DMS153 (cell line): ENCODE data around the gene ITGAE.
"Not testable (repeated sequence)": the region's sequence is repeated elsewhere in the genome, so short reads cannot be mapped to it uniquely, and the experiment has no call there.

Source experiments
- DNase-seq: peaks from one replicate; lab custom pipeline; 2025; lab: John Stamatoyannopoulos, UW

ITGAE gene

DNA sequence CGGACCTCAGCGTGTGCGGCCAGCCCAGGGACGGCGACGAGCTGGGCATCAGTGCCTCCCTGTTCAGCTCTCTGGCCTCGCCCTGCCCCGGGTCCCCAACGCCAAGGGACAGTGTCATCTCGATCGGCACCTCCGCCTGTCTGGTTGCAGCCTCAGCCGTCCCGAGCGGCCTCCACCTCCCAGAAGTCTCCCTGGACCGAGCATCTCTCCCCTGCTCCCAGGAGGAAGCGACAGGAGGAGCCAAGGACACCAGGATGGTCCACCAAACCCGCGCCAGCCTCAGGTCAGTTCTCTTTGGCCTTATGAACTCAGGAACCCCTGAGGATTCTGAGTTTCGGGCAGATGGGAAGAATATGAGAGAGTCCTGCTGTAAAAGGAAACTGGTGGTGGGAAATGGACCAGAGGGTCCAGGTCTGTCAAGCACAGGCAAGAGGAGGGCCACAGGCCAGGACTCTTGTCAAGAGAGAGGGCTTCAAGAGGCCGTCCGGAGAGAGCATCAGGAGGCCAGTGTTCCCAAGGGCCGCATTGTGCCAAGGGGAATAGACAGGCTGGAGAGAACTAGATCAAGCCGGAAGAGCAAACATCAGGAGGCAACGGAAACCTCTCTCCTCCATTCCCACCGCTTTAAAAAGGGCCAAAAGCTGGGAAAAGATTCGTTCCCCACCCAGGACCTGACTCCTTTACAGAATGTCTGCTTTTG is 76.5 kb downstream of the ITGAE start:
- DNase-seq = no peak

- peak; percentile 56 for DNase-seq
Observed at GRCh38 chr17:3723556-3724377, 77.2 kb downstream of the ITGAE start, which contains the start of gene HASPIN. Gene HASPIN (plus strand): TSS chr17:3723903. CDS start chr17:3723936, 33 bp downstream.

DNA sequence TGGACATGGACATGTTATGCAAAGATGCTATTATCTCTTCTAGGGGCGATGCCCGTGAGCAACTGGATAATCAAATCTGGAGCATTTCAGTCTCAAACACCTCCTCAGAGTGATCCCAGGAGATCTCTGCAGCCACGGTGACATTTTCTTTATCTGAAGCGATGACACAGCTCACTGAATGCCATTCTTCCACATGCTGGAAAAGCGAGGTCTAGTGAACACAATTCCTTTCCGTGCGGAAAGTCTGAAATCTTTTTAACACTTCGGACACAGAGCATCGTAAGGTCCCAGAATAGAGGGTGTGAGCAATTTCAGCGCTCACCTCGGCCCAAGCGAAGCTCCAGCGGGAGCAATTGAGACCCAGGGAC is 77.8 kb downstream of the ITGAE start:
- no peak for DNase-seq

GRCh38 chr17:3722716-3723115 is 78.3 kb downstream of the ITGAE start:
- no peak for DNase-seq

DNA sequence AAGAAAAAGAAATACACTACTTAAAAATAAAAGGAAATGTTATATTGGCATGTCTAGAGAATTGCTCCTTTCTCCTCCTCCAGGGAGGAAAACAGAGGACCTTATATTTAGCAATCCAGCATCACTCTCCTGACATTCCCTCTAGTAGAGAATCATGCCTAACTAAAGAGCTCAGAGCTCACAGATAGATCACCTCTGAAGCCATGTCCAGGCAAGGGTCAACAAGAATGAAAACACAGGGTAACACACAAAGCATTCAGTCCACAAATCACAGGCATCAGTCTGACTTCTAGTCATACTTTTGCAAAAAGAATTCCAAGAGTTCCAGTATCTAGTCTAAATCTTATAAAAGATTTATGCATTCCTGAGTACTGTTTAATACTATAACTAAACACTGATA is 81.7 kb downstream of the ITGAE start:
- DNase-seq = no peak

DNA sequence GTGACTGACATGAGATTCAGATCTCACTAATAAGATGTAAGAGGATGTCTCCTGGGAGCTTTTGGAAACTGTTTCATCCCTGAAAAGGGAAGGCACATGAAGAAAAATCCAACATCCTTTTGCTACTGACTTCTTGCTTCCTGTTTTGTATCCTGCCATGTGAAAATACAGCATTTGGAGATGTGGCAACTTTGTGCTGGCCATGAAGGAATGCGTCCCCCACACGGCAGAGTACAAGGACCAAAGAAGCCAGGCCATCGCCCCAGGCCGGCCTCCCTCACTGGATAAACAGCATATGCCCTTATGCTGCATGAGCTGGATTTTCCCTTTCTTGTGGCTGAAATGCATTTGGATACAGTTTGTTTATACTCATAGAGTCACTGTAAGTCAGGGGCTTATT is 82.8 kb downstream of the ITGAE start:
- no peak for DNase-seq

DNA sequence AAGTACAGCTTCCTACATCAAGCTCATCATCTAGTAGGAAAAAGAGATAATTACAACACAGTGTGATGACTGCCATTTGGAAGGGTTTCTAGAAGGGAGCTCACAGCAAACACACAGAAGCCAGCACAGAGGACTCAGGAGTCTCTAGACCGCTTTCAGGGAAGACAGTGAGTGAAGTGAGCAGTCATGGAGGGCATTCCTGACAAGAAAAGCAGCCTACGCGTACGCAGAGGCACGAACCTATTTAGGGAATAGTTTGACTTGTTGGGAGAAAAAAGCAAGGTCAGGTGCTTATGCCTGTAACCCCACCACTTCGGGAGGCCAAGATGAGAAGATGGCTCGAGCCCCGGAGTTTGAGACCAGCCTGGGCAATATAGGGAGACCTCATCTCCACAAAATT is 85.7 kb downstream of the ITGAE start:
- no peak for DNase-seq

- DNase-seq = no peak
Observed at GRCh38 chr17:3712811-3713463, 88.1 kb downstream of the ITGAE start.

- DNase-seq = no peak
Observed at GRCh38 chr17:3710951-3711383, 90.0 kb downstream of the ITGAE start.

DNA sequence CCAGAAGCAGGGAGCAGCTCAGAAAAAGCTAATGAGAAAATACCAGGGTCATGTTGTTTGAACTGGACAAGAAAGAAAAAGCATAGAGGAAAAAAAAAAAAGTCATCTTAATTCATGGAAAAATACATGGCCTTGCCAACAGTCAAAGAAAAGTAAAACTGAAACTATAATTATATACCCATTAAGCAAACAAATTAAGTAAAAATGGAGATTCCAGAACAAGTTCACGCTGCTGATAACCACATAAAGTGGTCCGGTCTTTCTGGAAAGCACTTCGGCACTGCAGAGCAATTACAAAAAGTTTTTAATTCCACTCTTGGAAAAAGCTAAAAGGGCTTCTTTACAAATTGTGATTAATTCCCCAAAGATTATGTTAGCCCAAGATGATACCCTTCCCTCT is 92.6 kb downstream of the ITGAE start:
- no peak for DNase-seq

- DNase-seq = not testable (repeated sequence)
Observed at GRCh38 chr17:3705718-3705984, 95.3 kb downstream of the ITGAE start.

GRCh38 chr17:3704931-3705717 is 95.9 kb downstream of the ITGAE start:
- no peak for DNase-seq

DNA sequence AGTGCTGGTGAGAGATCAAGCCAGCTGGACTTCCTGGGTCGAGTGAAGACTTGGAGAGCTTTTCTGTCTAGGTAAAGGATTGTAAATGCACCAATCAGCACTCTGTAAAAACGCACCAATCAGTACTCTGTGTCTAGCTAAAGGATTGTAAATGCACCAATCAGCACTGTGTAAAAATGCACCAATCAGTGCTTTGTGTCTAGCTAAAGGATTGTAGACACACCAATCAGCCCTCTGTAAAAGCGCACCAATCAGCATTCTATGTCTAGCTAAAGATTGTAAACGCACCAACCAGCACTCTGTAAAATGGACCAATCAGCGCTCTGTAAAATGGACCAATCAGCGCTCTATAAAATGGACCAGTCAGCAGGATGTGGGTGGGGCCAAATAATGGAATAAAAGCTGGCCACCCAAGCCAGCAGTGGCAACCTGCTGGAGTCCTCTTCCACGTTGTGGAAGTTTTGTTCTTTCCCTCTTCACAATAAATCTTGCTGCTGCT is 98.9 kb downstream of the ITGAE start:
- DNase-seq = not testable (repeated sequence)

DNA sequence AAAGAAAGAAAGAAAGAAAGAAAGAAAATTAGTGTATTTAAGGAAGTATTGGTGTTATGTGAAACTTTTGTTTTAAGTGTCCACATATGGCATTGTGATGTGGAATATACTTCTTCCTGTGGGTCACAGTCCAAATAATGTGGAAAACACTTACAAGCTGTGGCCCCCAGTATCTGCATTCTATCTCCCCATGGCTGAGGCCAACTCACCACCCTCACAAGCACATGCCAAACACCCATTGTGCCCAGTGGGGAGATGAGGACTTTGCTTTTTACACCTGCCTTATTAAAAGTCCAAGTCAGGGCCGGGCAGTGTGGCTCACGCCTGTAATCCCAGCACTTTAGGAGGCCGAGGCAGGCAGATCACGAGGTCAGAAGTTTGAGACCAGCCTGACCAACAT is 101.0 kb downstream of the ITGAE start:
- DNase-seq = no peak

DNA sequence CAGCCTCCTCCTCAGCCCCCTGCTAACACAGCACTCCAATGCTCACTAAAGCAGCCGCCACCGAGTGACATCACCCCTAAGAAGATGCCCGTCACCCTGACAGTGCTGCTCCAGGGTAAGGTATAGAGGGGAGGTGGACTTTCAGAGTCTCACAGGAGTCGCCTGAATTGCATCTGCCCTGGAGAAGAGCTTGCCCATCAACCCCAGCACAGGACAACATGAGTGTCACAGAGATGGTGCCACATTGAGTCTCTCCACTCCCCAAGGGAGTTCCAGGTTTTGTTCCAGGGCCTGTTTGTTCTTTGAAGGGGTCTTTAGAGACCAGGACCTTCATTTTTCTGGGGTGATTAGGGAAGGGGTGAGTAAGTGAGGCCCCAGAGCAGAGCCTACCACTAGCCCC is 102.8 kb downstream of the ITGAE start:
- DNase-seq = no peak

DNA sequence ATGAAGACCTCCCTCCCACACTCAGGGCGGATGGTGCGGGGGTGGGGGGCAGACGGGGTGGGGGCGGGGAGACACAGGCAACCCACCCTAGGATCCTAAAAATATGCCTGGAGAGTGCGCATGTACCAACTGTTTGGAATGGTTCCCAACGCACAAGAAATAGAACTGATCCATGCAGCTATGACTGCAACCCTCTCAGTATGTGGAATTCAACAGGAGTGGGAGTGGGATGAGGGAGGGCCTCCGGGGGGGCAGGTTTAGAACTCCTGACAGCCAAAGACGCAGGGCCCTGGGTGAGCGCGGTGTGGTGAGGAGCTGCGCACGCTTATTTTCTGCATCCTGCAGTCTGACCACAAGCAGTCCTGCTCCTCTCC is 103.9 kb downstream of the ITGAE start:
- no peak for DNase-seq

DNA sequence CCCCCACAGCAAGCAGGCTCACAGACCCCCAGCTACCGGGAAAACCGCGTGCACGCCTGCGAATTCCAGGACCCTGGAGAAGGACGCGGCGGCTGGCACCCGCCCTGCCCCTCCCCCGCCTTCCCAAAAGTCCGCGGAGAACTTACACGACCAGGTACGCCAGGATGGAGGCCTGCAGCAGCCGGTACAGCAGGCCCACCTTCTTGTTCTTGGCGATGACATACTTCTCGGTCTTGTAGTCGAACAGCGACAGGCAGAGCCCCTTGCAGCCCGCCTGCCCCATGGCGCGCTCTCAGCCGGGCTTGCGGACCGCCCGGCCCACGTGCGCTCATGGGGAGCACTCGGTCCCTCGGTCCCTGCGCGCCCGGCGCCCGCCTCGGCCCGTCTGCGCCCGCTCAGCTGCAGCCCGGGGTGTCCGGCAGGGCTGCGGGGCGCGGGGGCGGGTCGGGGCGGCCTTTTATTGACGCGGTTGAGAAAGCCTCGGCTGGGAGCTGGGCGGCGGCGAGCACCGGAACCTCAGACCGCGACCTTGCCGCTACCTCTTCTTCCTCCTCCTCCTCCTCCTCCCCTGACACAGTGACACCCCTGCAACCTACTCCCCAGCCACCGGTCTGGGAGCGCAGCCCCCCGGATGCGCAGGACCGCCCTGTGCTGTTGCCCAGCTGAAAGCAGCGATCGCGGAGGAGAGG is 105.1 kb downstream of the ITGAE start, which contains the start of gene P2RX5:
Gene P2RX5, minus strand, starts transcription at position 433 of the 689 bp plus-strand sequence. Its CDS starts 150 bp downstream, at position 283.
- no peak for DNase-seq

DNA sequence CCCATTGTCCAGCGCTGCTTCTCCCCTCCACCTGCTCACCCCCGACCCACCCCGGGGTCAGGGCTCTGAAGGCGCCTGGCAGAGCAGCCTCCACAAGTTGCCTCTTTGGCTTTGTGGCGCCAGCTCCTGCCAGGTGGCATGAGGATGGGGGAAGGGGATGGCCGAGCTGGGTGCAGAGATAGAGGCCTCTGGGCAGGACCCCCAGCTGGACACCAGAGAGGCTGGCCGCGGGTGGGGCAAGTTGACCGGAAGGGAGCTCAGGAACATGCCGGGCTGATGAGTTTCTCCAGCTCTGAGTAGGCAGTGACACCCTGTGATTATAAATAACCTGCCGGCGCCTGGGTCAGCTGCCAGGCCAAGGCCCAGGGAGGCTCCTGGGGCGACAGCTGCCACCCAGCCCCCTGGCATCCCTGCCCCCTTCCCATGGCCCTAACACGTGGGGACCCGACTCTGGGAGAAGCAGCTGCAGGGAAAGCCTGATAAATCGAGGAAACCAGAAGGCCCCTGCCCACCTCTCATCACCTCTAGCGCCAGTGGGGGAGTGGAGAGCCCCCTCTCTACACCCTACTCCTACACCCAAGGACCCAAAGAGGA is 105.8 kb downstream of the ITGAE start:
- DNase-seq = no peak

- no peak for DNase-seq
Observed at GRCh38 chr17:3693829-3694231, 107.2 kb downstream of the ITGAE start.

- no peak for DNase-seq
Observed at GRCh38 chr17:3693141-3693540, 107.8 kb downstream of the ITGAE start.

DNA sequence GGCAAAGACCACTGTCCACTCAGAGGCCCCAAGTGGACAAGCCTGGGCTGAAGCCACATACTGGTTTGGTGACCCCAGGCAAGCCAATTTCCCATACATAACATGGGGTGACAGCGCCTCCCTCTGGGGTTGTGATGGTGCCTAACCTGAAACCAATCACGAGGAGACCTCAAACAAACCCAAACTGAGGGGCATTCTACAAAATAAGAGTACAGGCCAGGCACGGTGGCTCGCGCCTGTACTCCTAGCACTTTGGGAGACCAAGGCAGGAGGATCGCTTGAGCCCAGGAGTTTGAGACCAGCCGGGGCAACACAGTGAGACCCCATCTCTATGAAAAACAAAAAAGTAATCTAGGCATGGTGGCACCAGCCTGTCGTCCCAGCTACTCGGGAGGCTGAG is 108.6 kb downstream of the ITGAE start:
- no peak for DNase-seq
